HG03139 (cell line): ENCODE measurements around the gene PTOV1.

Experiments used
- ATAC-seq: cut with Tn5 transposase; IDR thresholded peaks from one replicate; pipeline ENCODE4 v1.9.1; 2021; ENCODE audit not compliant: unreplicated experiment

PTOV1 gene

GRCh38 chr19:49872245-49873128 is 21.5 kb downstream of the PTOV1 start:
- ATAC-seq: no peak

GRCh38 chr19:49873129-49873521 is 22.2 kb downstream of the PTOV1 start:
- ATAC-seq: no peak

GRCh38 chr19:49873834-49874233 is 22.9 kb downstream of the PTOV1 start:
- ATAC-seq: no peak

GRCh38 chr19:49874503-49875157 is 23.7 kb downstream of the PTOV1 start:
- no peak for ATAC-seq

GRCh38 chr19:49875177-49875576 is 24.2 kb downstream of the PTOV1 start:
- ATAC-seq: no peak

- ATAC-seq: no peak
Observed at GRCh38 chr19:49875857-49876421, 25.0 kb downstream of the PTOV1 start.

GRCh38 chr19:49876422-49877019 is 25.6 kb downstream of the PTOV1 start:
- peak; percentile 47 for ATAC-seq

- peak; percentile 51 for ATAC-seq
Observed at GRCh38 chr19:49877020-49877878, 26.3 kb downstream of the PTOV1 start, which contains the start of the genes AKT1S1 and TBC1D17. TSS of gene AKT1S1 (minus strand) at chr19:49877355. CDS start at chr19:49873295, 4,060 bp downstream. TSS of gene TBC1D17 (plus strand) at chr19:49877702. CDS start at chr19:49877724, 22 bp downstream.

GRCh38 chr19:49877879-49878743 is 27.2 kb downstream of the PTOV1 start:
- ATAC-seq: peak; percentile 43

GRCh38 chr19:49878744-49879070 is 27.7 kb downstream of the PTOV1 start:
- ATAC-seq: no peak

GRCh38 chr19:49879243-49879963 is 28.4 kb downstream of the PTOV1 start:
- no peak for ATAC-seq

- no peak for ATAC-seq
Observed at GRCh38 chr19:49880162-49880869, 29.4 kb downstream of the PTOV1 start.

GRCh38 chr19:49881186-49881585 is 30.2 kb downstream of the PTOV1 start:
- ATAC-seq: no peak

- ATAC-seq: no peak
Observed at GRCh38 chr19:49881672-49882394, 30.9 kb downstream of the PTOV1 start.

GRCh38 chr19:49882643-49883042 is 31.7 kb downstream of the PTOV1 start:
- no peak for ATAC-seq

GRCh38 chr19:49883094-49883493 is 32.1 kb downstream of the PTOV1 start:
- ATAC-seq: no peak

- no peak for ATAC-seq
Observed at GRCh38 chr19:49884109-49884508, 33.1 kb downstream of the PTOV1 start.

GRCh38 chr19:49884760-49885159 is 33.8 kb downstream of the PTOV1 start:
- ATAC-seq: no peak
